Astrocyte (in vitro differentiated cells and primary cell): ENCODE data around the gene SDE2. TPM values are rescaled to one million over a fixed set of nuclear protein-coding genes. Genes with fewer than 3 reads are reported as not detected.

ENCODE experiments used
- DNase-seq: peaks from one replicate; pipeline ENCODE4 v3.0.0-alpha.2; 2010; ENCODE audit warnings: low read depth
- FAIRE-seq: peaks from 2 replicates; lab custom pipeline; 2011; peaks lifted over from hg19 to GRCh38; lab: Jason Lieb, UNC
- H2AFZ ChIP-seq: 2 replicates; pipeline ENCODE4 v1.6.0; 2012; ENCODE audit warnings: low read depth, low read length, inconsistent platforms
- H3K27ac ChIP-seq: 2 replicates; pipeline ENCODE4 v1.5.1; 2011; ENCODE audit warnings: low read depth, low read length, inconsistent platforms
- H3K27me3 ChIP-seq: 2 replicates; pipeline ENCODE4 v1.6.0; 2011; ENCODE audit warnings: low read length, inconsistent platforms; ENCODE audit not compliant: insufficient read depth
- H3K36me3 ChIP-seq: 2 replicates; pipeline ENCODE4 v1.5.1; 2011; ENCODE audit warnings: low read length, inconsistent platforms; ENCODE audit not compliant: insufficient read depth
- H3K4me1 ChIP-seq: 2 replicates; pipeline ENCODE4 v1.5.1; 2011; ENCODE audit warnings: low read length, inconsistent platforms; ENCODE audit not compliant: insufficient read depth
- H3K4me2 ChIP-seq: 2 replicates; pipeline ENCODE4 v1.6.0; 2012; ENCODE audit warnings: low read length, inconsistent platforms
- H3K4me3 ChIP-seq: 2 replicates; pipeline ENCODE4 v1.5.1; 2011; ENCODE audit warnings: low read depth, mild to moderate bottlenecking, low read length, inconsistent platforms; ENCODE audit not compliant: insufficient read depth
- H3K79me2 ChIP-seq: 2 replicates; pipeline ENCODE4 v1.6.0; 2012; ENCODE audit warnings: mild to moderate bottlenecking, low read length, inconsistent platforms; ENCODE audit not compliant: insufficient read depth
- H3K9ac ChIP-seq: 2 replicates; pipeline ENCODE4 v1.6.0; 2012; ENCODE audit warnings: mild to moderate bottlenecking, low read length, inconsistent platforms
- H3K9me3 ChIP-seq: 2 replicates; pipeline ENCODE4 v1.5.1; 2012; ENCODE audit warnings: low read depth, mild to moderate bottlenecking, low read length, inconsistent platforms; ENCODE audit not compliant: insufficient read depth
- H4K20me1 ChIP-seq: 2 replicates; pipeline ENCODE4 v1.6.0; 2012; ENCODE audit warnings: low read length, inconsistent platforms; ENCODE audit not compliant: insufficient read depth
- H3K27ac Mint-ChIP-seq: one replicate; pipeline ENCODE4 v1.8.0; 2021; ENCODE audit warnings: mild to moderate bottlenecking, mixed read lengths; ENCODE audit not compliant: unreplicated experiment
- H3K27me3 Mint-ChIP-seq: one replicate; pipeline ENCODE4 v1.8.0; 2021; ENCODE audit warnings: low read depth, mixed read lengths; ENCODE audit not compliant: unreplicated experiment
- H3K36me3 Mint-ChIP-seq: one replicate; pipeline ENCODE4 v1.8.0; 2021; ENCODE audit warnings: low read depth, mixed read lengths; ENCODE audit not compliant: unreplicated experiment
- H3K4me1 Mint-ChIP-seq: one replicate; pipeline ENCODE4 v1.8.0; 2021; ENCODE audit warnings: low read depth, mixed read lengths; ENCODE audit not compliant: unreplicated experiment
- H3K4me3 Mint-ChIP-seq: one replicate; pipeline ENCODE4 v1.8.0; 2021; ENCODE audit warnings: mild to moderate bottlenecking, moderate library complexity, mixed read lengths; ENCODE audit not compliant: unreplicated experiment
- H3K9me3 Mint-ChIP-seq: one replicate; pipeline ENCODE4 v1.8.0; 2021; ENCODE audit warnings: mild to moderate bottlenecking, mixed read lengths; ENCODE audit not compliant: unreplicated experiment
- EZH2 ChIP-seq: IDR thresholded peaks from 2 replicates; pipeline ENCODE4 v1.6.1; 2012; ENCODE audit warnings: mild to moderate bottlenecking, low read length, inconsistent platforms; ENCODE audit not compliant: insufficient read depth
- total RNA-seq: library from RNA; stranded (reverse); gene quantifications from 2 replicates; pipeline ENCODE4 v1.2.1, GENCODE V29; 2021
- TF ChIP-seq, protein P1 (sequence below): IDR thresholded peaks from 2 replicates; pipeline ENCODE4 v1.5.1; 2011; ENCODE audit warnings: low read depth, mild to moderate bottlenecking, inconsistent platforms, low read length, moderate library complexity; ENCODE audit not compliant: insufficient read depth

The SDE2 gene
- total RNA-seq, 1 donor from 2014 or later = 25.3 TPM

DNA sequence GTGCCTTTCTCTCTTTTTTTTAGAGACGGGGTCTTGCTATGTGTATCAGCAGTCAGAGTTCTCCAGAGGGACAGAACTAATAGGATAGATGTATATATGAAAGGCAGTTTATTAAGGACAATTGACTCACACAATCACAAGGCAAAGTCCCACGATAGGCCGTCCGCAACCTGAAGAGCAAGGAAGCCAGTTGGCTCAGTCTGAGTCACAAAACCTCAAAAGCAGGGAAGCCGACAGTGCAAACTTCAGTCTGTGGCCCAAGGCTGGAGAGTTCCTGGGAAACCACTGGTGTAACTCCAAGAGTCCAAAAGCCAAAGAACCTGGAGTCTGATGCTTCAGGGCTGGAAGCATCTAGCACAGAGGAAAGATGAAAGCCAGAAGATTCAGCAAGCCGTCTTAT is 47.1 kb upstream of the SDE2 start:
- Mint-ChIP-seq H3K36me3 (peaks cover 7% of the 10 kb centered on the region), H3K27ac (no peak overlapping the region), H3K27me3 (peaks cover 9% of the 10 kb centered on the region), H3K9me3 (no peaks in the 10 kb centered on the region), H3K4me1 (peaks cover 12% of the 10 kb centered on the region), H3K4me3 (peak overlapping the region; percentile 9)
- H3K4me1 ChIP-seq = peaks cover 8% of the 10 kb centered on the region
- H3K9me3 ChIP-seq = no peaks in the 10 kb centered on the region
- peak overlapping the region; percentile 37 for H3K4me2 ChIP-seq
- TF ChIP-seq EZH2 = no peak
- TF ChIP-seq, protein P1, sequence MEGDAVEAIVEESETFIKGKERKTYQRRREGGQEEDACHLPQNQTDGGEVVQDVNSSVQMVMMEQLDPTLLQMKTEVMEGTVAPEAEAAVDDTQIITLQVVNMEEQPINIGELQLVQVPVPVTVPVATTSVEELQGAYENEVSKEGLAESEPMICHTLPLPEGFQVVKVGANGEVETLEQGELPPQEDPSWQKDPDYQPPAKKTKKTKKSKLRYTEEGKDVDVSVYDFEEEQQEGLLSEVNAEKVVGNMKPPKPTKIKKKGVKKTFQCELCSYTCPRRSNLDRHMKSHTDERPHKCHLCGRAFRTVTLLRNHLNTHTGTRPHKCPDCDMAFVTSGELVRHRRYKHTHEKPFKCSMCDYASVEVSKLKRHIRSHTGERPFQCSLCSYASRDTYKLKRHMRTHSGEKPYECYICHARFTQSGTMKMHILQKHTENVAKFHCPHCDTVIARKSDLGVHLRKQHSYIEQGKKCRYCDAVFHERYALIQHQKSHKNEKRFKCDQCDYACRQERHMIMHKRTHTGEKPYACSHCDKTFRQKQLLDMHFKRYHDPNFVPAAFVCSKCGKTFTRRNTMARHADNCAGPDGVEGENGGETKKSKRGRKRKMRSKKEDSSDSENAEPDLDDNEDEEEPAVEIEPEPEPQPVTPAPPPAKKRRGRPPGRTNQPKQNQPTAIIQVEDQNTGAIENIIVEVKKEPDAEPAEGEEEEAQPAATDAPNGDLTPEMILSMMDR = no peak
- H3K4me3 ChIP-seq = no peak overlapping the region
- H2AFZ ChIP-seq = no peak overlapping the region
- no peak overlapping the region for H3K9ac ChIP-seq
- no peaks in the 10 kb centered on the region for H3K79me2 ChIP-seq
- no peak overlapping the region for H3K27ac ChIP-seq
- H3K27me3 ChIP-seq = peaks cover 7% of the 10 kb centered on the region
- no peaks in the 10 kb centered on the region for H4K20me1 ChIP-seq
- FAIRE-seq = peak; percentile 43
- peak; percentile 87 for DNase-seq
- H3K36me3 ChIP-seq = no peaks in the 10 kb centered on the region

DNA sequence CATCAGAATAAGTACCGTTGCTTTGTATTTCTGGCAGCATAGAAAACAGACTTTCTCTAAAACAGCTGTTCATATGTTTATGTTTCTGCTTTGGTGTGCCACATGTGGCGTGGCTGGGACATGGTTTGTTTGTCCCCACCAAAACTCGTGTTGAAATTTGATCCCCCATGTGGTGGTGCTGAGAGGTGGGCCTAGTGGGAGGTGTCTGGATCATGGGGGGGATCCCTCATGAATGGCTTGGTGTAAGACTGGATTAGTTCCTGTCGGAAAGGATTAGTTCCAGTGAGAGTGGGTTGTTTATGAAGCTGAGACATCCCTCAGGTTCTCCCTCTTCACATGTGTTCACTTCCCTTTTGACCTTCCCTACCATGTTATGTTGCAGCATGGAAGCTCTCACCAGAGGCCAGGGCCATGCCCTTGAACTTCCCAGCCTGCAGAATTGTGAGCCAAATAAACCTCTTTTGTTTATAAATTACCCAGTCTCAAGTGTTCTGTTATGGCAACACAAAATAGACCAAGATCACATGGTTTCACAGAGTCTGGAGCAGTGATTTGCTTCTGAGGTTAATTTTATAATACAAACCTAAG is 45.5 kb upstream of the SDE2 start:
- TF ChIP-seq, protein P1 = no peak
- no peak for TF ChIP-seq EZH2
- H3K79me2 ChIP-seq = no peaks in the 10 kb centered on the region
- H4K20me1 ChIP-seq = no peaks in the 10 kb centered on the region
- Mint-ChIP-seq H3K36me3 (peaks cover 7% of the 10 kb centered on the region), H3K27me3 (peaks cover 17% of the 10 kb centered on the region), H3K9me3 (no peaks in the 10 kb centered on the region), H3K4me3 (no peak overlapping the region), H3K4me1 (peaks cover 12% of the 10 kb centered on the region), H3K27ac (no peak overlapping the region)
- no peak overlapping the region for H3K4me2 ChIP-seq
- H2AFZ ChIP-seq = no peak overlapping the region
- H3K9me3 ChIP-seq = no peaks in the 10 kb centered on the region
- no peaks in the 10 kb centered on the region for H3K36me3 ChIP-seq
- no peak overlapping the region for H3K4me3 ChIP-seq
- no peak for FAIRE-seq
- H3K4me1 ChIP-seq = peaks cover 8% of the 10 kb centered on the region
- no peak overlapping the region for H3K27ac ChIP-seq
- no peak overlapping the region for H3K9ac ChIP-seq
- no peak for DNase-seq
- peaks cover 12% of the 10 kb centered on the region for H3K27me3 ChIP-seq

DNA sequence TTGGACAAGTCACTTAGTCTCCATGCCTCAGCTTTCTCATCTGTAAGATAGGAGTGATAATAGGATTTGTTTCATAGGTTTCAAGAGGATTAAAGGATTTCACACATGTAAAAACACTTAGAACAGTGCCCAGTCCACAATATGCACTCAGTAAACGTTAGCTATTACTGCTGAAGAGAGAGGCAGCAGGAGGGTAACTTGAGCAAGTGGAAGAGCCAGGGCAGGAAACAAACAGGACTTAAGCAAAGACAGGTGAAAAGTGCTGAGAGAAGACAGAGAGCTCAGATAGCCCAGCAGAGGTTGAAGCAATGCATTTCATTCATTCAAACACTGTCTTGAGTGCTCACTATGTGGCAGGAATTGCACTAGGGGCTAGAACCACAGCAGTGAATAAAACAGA is 42.3 kb upstream of the SDE2 start:
- Histone ChIP-seq H2AFZ (no peak overlapping the region), H3K4me1 (peaks cover 5% of the 10 kb centered on the region), H3K9ac (no peak overlapping the region), H4K20me1 (no peaks in the 10 kb centered on the region), H3K9me3 (no peaks in the 10 kb centered on the region), H3K27ac (no peak overlapping the region), H3K4me2 (no peak overlapping the region), H3K36me3 (no peaks in the 10 kb centered on the region), H3K79me2 (no peaks in the 10 kb centered on the region), H3K4me3 (no peak overlapping the region), H3K27me3 (peaks cover 9% of the 10 kb centered on the region)
- Mint-ChIP-seq H3K36me3 (peaks cover 7% of the 10 kb centered on the region), H3K27ac (no peak overlapping the region), H3K27me3 (peaks cover 18% of the 10 kb centered on the region), H3K4me3 (no peak overlapping the region), H3K4me1 (peaks cover 8% of the 10 kb centered on the region), H3K9me3 (no peaks in the 10 kb centered on the region)
- TF ChIP-seq, protein P1 = no peak
- no peak for TF ChIP-seq EZH2
- FAIRE-seq (no peak), DNase-seq (no peak)
